Kidney epithelial cell (primary cell): Measurements from ENCODE around the gene SFXN2. TPM values are rescaled to one million over a fixed set of nuclear protein-coding genes. Genes with fewer than 3 reads are reported as not detected.

ENCODE experiments used
- DNase-seq: peaks from one replicate; pipeline ENCODE4 v3.0.0-alpha.2; 2010; ENCODE audit warnings: low read depth
- H3K27me3 ChIP-seq: 2 replicates; pipeline ENCODE4 v1.6.0; 2011; ENCODE audit warnings: low read length; ENCODE audit not compliant: control insufficient read depth, insufficient read depth
- H3K36me3 ChIP-seq: 2 replicates; pipeline ENCODE4 v1.5.1; 2011; ENCODE audit warnings: low read length; ENCODE audit not compliant: control insufficient read depth, insufficient read depth
- H3K4me3 ChIP-seq: 2 replicates; pipeline ENCODE4 v1.5.1; 2011; ENCODE audit warnings: low read depth, mild to moderate bottlenecking, control low read depth, low read length
- CTCF ChIP-seq: IDR thresholded peaks from 2 replicates; pipeline ENCODE4 v1.5.1; 2011; ENCODE audit warnings: mild to moderate bottlenecking, moderate library complexity, low read length, control low read depth, inconsistent platforms; ENCODE audit not compliant: insufficient read depth, poor library complexity, severe bottlenecking
- total RNA-seq: library from RNA; depleted of rRNA; stranded (reverse); fragments of >200 nt; gene quantifications from 2 replicates; pipeline ENCODE4 v1.2.3, GENCODE V29; 2015

SFXN2 gene
- total RNA-seq, 1 donor from 2014 or later: 2.3 TPM

DNA sequence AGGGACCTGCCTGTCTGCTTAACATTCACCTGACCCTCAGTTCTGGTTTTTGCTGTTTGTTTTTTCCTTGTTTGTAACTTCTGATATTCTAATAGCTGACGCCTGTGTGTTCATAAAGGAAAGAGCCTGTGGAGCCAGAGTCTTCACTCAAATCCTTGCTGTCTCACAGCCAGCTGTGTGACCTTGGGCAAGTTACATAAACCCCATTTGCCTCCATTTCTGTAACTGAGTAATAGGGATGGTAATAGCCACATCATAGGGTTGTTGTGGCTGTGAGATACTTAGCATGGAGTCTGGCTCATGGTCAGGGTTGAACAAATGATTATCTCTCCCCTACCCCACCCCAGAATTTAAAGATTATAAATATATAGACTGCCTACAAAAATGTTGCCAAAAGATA, 56.4 kb downstream of the SFXN2 start:
- no peak overlapping the region for H3K4me3 ChIP-seq
- H3K27me3 ChIP-seq: no peaks in the 10 kb centered on the region
- no peak for TF ChIP-seq CTCF
- DNase-seq: no peak
- H3K36me3 ChIP-seq: no peaks in the 10 kb centered on the region

GRCh38 chr10:102773320-102773719, 58.9 kb downstream of the SFXN2 start:
- Histone ChIP-seq H3K4me3 (no peak overlapping the region), H3K27me3 (no peaks in the 10 kb centered on the region), H3K36me3 (no peaks in the 10 kb centered on the region)
- no peak for DNase-seq
- TF ChIP-seq CTCF: no peak

DNA sequence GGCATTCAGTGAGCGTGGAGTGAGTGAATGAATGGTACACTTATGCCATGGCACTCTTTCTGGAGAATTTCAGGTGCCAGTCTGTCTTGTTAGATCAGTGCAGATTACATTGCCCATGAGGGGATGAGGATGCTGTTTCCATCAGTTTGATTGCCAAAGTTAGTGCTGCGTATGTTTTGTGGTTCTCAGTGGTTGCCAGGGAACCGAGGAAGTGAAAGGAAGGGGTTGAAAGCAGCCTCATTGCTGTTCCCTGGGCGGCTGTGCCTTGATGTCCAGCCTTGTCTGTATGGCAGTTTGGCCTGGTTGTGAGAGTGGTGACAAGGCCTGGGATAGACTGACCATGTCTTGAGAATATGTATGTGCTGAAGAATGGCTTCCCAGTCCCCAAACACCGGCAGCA, 59.5 kb downstream of the SFXN2 start:
- Histone ChIP-seq H3K36me3 (no peaks in the 10 kb centered on the region), H3K4me3 (no peak overlapping the region), H3K27me3 (no peaks in the 10 kb centered on the region)
- no peak for TF ChIP-seq CTCF
- DNase-seq: no peak

GRCh38 chr10:102775201-102775934, 60.9 kb downstream of the SFXN2 start:
- Histone ChIP-seq H3K27me3 (no peaks in the 10 kb centered on the region), H3K4me3 (no peak overlapping the region), H3K36me3 (no peaks in the 10 kb centered on the region)
- no peak for DNase-seq
- TF ChIP-seq CTCF: no peak

GRCh38 chr10:102775935-102776669, 61.7 kb downstream of the SFXN2 start:
- Histone ChIP-seq H3K4me3 (peak overlapping the region; percentile 36), H3K36me3 (no peaks in the 10 kb centered on the region), H3K27me3 (no peaks in the 10 kb centered on the region)
- DNase-seq: no peak
- no peak for TF ChIP-seq CTCF
